NOMO-1 treated with DMSO at 0.1 percent for 48 hours (cell line): ENCODE results near the gene C1orf216.
"Not testable (repeated sequence)": the region's sequence is repeated elsewhere in the genome, so short reads cannot be mapped to it uniquely, and the experiment has no call there.

Experiments used
- DNase-seq: peaks from one replicate; lab custom pipeline; 2025; ENCODE audit not compliant: unreplicated experiment; lab: John Stamatoyannopoulos, UW

C1orf216 gene

GRCh38 chr1:35707601-35708440 lies 10.9 kb downstream of the C1orf216 start:
- DNase-seq: no peak

GRCh38 chr1:35706846-35707600 lies 11.7 kb downstream of the C1orf216 start:
- no peak for DNase-seq

GRCh38 chr1:35702508-35702907 lies 16.2 kb downstream of the C1orf216 start:
- DNase-seq: no peak

- DNase-seq: not testable (repeated sequence)
Observed at GRCh38 chr1:35699152-35699551, 19.5 kb downstream of the C1orf216 start.

GRCh38 chr1:35692317-35692716 lies 26.4 kb downstream of the C1orf216 start:
- no peak for DNase-seq

GRCh38 chr1:35691571-35692220 lies 27.0 kb downstream of the C1orf216 start:
- no peak for DNase-seq

- no peak for DNase-seq
Observed at GRCh38 chr1:35691080-35691479, 27.6 kb downstream of the C1orf216 start.

- DNase-seq: not testable (repeated sequence)
Observed at GRCh38 chr1:35690103-35690502, 28.6 kb downstream of the C1orf216 start.

GRCh38 chr1:35688161-35688560 lies 30.5 kb downstream of the C1orf216 start:
- DNase-seq: no peak

GRCh38 chr1:35683012-35683411 lies 35.7 kb downstream of the C1orf216 start:
- DNase-seq: peak; percentile 43

- DNase-seq: no peak
Observed at GRCh38 chr1:35680271-35680670, 38.4 kb downstream of the C1orf216 start.

- DNase-seq: no peak
Observed at GRCh38 chr1:35675773-35676172, 42.9 kb downstream of the C1orf216 start.

GRCh38 chr1:35674111-35674510 lies 44.6 kb downstream of the C1orf216 start:
- DNase-seq: no peak

- DNase-seq: no peak
Observed at GRCh38 chr1:35672116-35672515, 46.6 kb downstream of the C1orf216 start.

GRCh38 chr1:35668506-35668905 lies 50.2 kb downstream of the C1orf216 start:
- DNase-seq: no peak

- no peak for DNase-seq
Observed at GRCh38 chr1:35666916-35667315, 51.8 kb downstream of the C1orf216 start.

- DNase-seq: no peak
Observed at GRCh38 chr1:35666216-35666615, 52.5 kb downstream of the C1orf216 start.
